MG63 (cell line): ENCODE results near the gene NCL. TPM values are rescaled to one million over a fixed set of nuclear protein-coding genes. Genes with fewer than 3 reads are reported as not detected.

Source experiments
- DNase-seq: peaks from one replicate; pipeline ENCODE4 v3.0.0-alpha.2; 2020
- H3K27me3 ChIP-seq: fragments of 250-450 bp; sonication (Bioruptor Pico); 2 replicates; pipeline ENCODE4 v1.5.1; 2020; ENCODE audit warnings: mild to moderate bottlenecking, moderate library complexity
- H3K36me3 ChIP-seq: fragments of 250-450 bp; sonication (Bioruptor Pico); 2 replicates; pipeline ENCODE4 v1.5.1; 2020; ENCODE audit warnings: mild to moderate bottlenecking, moderate library complexity
- H3K4me3 ChIP-seq: fragments of 250-450 bp; sonication (Bioruptor Pico); 2 replicates; pipeline ENCODE4 v1.5.1; 2020; ENCODE audit warnings: mild to moderate bottlenecking, moderate library complexity
- H3K9me3 ChIP-seq: fragments of 250-450 bp; sonication (Bioruptor Pico); 2 replicates; pipeline ENCODE4 v1.5.1; 2020; ENCODE audit warnings: mild to moderate bottlenecking, moderate library complexity
- total RNA-seq: library from RNA; depleted of rRNA; stranded (reverse); fragments of >200 nt; shearing (Covaris generic); gene quantifications from 2 replicates; pipeline ENCODE4 v1.2.3, GENCODE V29; 2014; ENCODE audit warnings: low replicate concordance; rRNA removed

The NCL gene, protein sequence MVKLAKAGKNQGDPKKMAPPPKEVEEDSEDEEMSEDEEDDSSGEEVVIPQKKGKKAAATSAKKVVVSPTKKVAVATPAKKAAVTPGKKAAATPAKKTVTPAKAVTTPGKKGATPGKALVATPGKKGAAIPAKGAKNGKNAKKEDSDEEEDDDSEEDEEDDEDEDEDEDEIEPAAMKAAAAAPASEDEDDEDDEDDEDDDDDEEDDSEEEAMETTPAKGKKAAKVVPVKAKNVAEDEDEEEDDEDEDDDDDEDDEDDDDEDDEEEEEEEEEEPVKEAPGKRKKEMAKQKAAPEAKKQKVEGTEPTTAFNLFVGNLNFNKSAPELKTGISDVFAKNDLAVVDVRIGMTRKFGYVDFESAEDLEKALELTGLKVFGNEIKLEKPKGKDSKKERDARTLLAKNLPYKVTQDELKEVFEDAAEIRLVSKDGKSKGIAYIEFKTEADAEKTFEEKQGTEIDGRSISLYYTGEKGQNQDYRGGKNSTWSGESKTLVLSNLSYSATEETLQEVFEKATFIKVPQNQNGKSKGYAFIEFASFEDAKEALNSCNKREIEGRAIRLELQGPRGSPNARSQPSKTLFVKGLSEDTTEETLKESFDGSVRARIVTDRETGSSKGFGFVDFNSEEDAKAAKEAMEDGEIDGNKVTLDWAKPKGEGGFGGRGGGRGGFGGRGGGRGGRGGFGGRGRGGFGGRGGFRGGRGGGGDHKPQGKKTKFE
- 176 and 228 TPM in 2 replicates for total RNA-seq

DNA sequence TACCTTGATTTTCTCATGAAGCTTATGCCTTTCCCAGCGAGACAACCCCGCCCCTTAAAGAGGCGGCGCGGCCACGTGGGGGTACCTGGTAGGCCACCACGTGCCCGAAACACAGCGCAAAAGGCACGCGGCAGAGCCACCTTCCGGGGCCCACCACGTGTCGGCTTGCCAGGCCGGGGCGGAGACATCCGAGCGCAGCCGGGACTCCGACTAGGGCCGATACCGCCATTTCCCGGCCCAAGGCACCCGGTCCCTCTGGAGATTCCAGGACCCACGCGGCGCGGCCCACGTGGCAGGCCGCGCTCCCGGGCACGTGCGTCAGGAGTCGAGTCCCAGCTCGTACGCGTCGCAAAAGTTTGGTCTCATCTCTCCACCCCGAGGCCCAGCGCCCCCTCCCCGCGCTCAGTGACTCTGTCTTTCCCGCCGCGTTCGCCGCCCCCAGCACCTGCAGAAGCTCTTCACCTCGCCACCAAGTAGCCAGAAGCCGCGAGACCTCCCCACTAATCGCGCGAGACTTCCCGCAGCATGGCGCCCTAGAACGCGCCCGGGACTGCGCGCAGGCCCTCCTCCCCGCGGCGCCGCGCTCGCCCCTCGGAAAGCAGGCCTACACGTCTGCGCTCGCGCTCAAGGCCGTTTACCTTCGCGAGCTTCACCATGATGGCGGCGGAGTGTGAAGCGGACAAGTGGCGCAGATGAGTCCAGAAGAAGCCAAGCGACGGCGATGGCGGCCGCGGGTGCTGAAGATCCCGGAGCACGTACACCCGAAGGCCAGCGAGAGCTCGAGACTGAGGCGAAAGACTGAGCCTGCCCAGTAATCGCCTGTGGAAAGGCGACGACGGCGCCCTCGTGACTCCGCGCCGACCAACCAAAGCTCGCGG lies at the start of gene NCL:
Gene NCL, minus strand, starts transcription at position 787 of the 878 bp plus-strand sequence. Its CDS starts 131 bp downstream, at position 656.
- DNase-seq, result peak; percentile 81
- Histone ChIP-seq H3K36me3 (peaks cover 53% of the 10 kb centered on the region), H3K9me3 (no peaks in the 10 kb centered on the region), H3K4me3 (peak within 1 kb of the TSS; percentile 99), H3K27me3 (no peaks in the 10 kb centered on the region)

DNA sequence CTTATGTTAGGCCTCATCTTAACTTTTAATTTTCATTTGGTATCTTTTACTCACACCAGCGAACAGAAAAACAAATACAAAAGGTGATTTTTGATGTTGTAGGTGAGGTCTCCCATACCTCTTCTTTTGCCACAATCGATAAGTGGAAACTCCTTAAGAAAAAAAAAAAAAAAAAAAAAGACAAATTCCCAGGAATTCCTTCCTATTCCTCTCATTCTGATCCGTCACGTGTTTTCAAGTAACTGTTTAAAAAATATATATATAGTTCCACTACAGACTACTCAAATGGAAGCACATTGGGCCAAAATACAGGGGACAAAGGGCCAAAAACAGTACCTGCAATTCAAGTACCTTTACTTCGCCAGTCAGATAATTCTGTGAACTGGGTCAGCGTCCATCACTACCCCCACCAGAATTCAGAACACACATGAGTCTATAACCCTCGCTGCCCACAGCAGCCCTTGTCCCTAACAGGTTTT lies 49.5 kb upstream of the NCL start:
- H3K4me3 ChIP-seq, result peak overlapping the region; percentile 88

DNA sequence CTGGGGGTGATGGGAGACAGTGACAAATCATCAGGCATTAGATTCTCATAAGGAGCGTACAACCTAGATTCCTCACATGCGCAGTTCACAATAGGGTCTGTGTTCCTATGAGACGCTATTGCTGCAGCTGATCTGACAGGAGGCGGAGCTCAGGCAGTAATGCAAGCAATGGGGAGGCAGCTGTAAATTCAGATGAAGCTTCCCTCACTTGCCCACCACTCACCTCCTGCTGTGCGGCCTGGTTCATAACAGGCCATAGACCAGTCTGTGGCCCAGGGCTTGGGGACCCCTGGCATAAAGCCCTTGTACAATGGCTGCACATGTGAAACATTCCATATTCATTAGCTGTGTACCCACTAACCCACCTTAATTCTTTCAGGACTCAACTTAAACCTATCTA lies 47.9 kb upstream of the NCL start:
- Histone ChIP-seq H3K27me3 (no peaks in the 10 kb centered on the region), H3K36me3 (no peaks in the 10 kb centered on the region), H3K9me3 (no peaks in the 10 kb centered on the region), H3K4me3 (no peak overlapping the region)
- no peak for DNase-seq

More for the DNA sequence above, 49.5 kb upstream of the NCL start:
- no peaks in the 10 kb centered on the region for H3K27me3 ChIP-seq
- H3K36me3 ChIP-seq, result no peaks in the 10 kb centered on the region
- DNase-seq, result no peak
- H3K9me3 ChIP-seq, result no peaks in the 10 kb centered on the region

DNA sequence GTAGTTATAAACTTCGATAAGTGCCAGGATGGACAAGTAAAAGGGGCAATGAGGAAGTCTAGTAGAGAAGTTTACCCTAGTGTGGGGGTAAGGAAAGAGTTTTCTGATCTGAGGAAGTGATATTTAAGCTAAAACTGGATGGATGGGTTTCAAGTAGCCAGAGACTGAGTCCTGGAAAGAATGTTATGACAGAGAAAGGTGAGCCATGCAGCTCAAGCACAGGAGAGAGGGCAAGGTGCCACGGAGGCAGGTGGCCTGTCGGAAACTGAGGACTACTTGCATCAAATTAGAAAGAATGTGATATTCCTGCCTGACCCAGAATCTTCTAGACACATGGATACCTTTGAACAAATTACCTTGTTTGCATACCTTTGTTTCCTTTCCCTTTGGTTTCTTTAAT lies 39.5 kb upstream of the NCL start:
- H3K9me3 ChIP-seq, result no peaks in the 10 kb centered on the region
- no peak for DNase-seq
- H3K4me3 ChIP-seq, result no peak overlapping the region
- H3K27me3 ChIP-seq, result no peaks in the 10 kb centered on the region
- peaks cover 8% of the 10 kb centered on the region for H3K36me3 ChIP-seq

DNA sequence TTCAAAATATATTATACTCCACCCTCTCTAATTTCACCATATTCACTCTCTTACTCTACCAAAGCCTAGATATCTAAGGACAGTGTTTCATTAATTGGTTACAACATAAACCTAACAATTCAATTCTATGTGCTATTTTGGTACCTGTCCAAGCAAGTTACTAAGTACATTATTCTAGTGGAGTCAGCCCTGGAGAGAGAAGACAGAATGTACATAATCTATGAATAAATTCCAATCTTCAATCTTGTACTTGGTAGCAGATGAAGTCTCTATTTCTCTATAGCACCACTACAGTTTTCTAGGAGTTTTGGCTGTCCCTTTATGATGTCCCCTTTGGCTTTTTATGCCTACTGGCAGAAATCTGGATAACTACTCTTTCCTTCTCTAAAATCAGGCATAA lies 38.3 kb upstream of the NCL start:
- no peaks in the 10 kb centered on the region for H3K9me3 ChIP-seq
- peaks cover 8% of the 10 kb centered on the region for H3K36me3 ChIP-seq

DNA sequence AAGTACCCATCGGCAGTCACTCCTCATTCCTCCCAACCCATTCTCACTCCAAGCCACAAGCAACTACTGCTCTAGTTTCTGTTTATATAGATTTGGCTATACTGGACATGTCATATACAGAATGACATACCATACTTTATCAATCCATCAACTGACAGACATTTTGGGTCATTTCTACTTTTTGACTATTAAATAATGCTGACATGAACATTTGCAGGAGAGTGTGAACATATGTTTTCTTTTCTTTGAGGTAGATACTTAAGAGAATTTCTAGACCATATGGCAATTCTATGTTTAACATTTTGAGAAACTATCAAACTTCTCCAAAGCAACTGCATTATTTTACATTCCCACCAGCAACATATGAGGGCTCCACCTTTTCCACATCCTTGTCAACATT lies 33.4 kb upstream of the NCL start:
- Histone ChIP-seq H3K36me3 (peaks cover 3% of the 10 kb centered on the region), H3K9me3 (no peaks in the 10 kb centered on the region), H3K27me3 (no peaks in the 10 kb centered on the region), H3K4me3 (no peak overlapping the region)
- no peak for DNase-seq

More for the DNA sequence above, 38.3 kb upstream of the NCL start:
- Histone ChIP-seq H3K27me3 (no peaks in the 10 kb centered on the region), H3K4me3 (no peak overlapping the region)
- no peak for DNase-seq

DNA sequence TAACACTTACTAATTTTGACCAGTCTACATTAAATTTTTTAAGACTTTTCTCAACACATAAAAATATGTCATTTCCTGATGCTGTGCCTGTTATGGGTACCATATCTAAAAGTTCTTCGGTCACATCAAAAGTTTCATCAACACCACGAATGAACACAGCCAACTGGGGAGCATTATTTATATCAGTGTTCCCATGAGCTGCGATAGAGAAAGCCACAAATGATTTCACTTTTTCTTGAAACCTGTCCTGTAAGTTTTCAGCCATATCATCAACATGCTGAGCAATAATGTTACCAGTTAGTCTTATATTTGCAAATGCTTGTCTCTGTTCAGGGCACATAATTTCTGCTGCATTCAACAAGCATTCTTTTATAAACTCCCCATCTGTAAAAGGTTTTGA lies 30.4 kb upstream of the NCL start:
- 0 out of 2 replicates have a peak, but pooled peaks cover 2% of the 10 kb centered on the region for H3K36me3 ChIP-seq
- no peak overlapping the region for H3K4me3 ChIP-seq
- H3K9me3 ChIP-seq, result no peaks in the 10 kb centered on the region
- H3K27me3 ChIP-seq, result no peaks in the 10 kb centered on the region
- DNase-seq, result no peak

DNA sequence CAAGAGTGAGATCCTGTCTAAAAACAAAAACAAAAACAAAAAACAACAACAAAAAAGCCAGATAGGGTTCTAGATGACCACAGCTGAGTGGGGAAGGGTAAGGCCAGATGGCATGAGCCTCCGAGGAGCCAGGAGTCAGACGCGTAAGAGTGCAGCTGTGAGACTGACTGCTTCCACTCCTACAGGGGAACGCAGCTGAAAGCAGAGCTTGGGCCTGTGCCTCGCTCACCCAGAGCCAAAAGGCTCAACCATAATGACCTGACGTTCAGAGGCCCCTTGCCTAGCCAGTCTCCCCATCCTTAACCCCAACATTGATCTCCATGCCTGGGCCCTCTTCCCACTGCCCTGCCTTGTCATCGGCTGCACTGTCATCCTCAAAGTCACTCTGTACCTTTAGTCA lies 26.5 kb upstream of the NCL start:
- Histone ChIP-seq H3K9me3 (no peaks in the 10 kb centered on the region), H3K36me3 (0 out of 2 replicates have a peak, but pooled peaks cover 2% of the 10 kb centered on the region), H3K4me3 (no peak overlapping the region), H3K27me3 (no peaks in the 10 kb centered on the region)
- no peak for DNase-seq

DNA sequence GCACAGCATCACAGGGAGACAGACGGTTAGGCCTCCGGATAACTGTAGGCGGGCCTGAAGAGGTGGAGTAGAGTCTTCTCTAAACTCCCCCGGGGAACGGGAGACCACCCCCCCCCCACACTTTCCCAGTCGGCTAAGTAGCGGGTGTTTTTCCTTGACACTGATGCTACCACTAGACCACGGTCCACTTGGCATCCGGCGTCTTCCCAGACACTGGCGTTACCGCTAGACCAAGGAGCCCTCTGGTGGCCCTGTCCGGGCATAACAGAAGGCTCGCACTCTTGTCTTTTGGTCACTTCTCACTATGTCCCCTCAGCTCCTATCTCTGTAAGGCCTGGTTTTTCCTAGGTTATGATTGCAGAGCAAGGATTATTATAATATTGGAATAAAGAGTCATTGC lies 25.7 kb upstream of the NCL start:
- H3K4me3 ChIP-seq, result no peak overlapping the region
- DNase-seq, result peak; percentile 28
- no peaks in the 10 kb centered on the region for H3K9me3 ChIP-seq
- H3K27me3 ChIP-seq, result no peaks in the 10 kb centered on the region
- H3K36me3 ChIP-seq, result 0 out of 2 replicates have a peak, but pooled peaks cover 2% of the 10 kb centered on the region

DNA sequence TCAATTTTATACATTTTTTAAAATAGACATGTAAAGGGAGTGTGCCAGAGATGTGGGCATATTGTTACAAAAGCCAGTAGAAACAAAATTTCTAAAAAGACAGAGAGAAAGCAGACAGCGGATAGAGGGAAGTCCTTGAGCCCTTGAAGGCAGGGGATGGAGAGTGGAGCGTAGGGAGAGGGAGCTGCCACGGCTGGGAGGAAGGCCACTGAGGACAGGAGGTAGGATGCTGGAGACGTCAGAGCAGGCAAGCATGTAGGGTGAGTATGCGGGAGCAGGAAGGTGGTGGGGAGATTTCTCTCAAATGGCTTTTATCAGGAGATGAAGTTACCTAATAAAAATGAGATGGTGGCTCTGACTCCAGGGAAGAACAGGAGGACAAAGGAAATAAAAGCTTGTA lies 24.0 kb upstream of the NCL start:
- DNase-seq, result no peak
- Histone ChIP-seq H3K36me3 (0 out of 2 replicates have a peak, but pooled peaks cover 2% of the 10 kb centered on the region), H3K9me3 (no peaks in the 10 kb centered on the region)

DNA sequence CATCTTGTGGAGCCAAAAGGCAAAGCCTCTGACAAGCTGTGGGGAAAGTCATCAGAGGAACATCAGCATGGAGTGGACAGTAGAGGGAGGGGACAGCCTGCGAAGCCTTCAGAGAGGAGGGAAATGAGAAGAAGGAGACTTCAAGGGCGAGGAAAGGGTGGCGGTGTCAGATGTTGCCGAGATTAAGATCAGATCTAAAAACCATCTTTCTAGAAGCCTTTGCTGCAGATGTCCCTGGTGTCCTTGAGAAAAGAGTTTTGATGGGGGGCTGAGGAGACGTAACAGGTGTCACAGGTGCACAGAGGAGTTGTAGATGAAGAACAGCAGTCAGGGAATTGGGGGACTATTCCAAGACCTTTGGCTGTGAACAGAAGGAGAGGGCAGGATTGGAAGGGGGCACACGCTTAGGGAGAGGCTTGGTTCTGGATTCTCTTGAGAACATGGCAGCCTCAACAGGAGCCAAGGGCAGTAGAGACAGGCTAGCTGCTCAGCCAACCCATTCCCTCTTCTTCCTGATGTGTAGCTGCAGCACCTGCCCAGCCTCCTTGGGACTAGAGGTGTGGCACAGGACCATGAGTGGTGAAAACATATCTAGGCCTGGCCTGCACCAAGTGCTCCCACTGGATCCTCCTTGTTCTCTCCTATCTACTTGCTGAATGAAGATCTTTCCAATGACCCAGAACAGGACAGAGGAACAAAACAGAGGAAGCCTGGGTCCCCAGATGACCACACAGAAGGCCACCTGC lies 22.7 kb upstream of the NCL start:
- no peak for DNase-seq
- Histone ChIP-seq H3K36me3 (0 out of 2 replicates have a peak, but pooled peaks cover 2% of the 10 kb centered on the region), H3K9me3 (no peaks in the 10 kb centered on the region), H3K4me3 (no peak overlapping the region), H3K27me3 (no peaks in the 10 kb centered on the region)

More for the DNA sequence above, 24.0 kb upstream of the NCL start:
- Histone ChIP-seq H3K27me3 (no peaks in the 10 kb centered on the region), H3K4me3 (no peak overlapping the region)

DNA sequence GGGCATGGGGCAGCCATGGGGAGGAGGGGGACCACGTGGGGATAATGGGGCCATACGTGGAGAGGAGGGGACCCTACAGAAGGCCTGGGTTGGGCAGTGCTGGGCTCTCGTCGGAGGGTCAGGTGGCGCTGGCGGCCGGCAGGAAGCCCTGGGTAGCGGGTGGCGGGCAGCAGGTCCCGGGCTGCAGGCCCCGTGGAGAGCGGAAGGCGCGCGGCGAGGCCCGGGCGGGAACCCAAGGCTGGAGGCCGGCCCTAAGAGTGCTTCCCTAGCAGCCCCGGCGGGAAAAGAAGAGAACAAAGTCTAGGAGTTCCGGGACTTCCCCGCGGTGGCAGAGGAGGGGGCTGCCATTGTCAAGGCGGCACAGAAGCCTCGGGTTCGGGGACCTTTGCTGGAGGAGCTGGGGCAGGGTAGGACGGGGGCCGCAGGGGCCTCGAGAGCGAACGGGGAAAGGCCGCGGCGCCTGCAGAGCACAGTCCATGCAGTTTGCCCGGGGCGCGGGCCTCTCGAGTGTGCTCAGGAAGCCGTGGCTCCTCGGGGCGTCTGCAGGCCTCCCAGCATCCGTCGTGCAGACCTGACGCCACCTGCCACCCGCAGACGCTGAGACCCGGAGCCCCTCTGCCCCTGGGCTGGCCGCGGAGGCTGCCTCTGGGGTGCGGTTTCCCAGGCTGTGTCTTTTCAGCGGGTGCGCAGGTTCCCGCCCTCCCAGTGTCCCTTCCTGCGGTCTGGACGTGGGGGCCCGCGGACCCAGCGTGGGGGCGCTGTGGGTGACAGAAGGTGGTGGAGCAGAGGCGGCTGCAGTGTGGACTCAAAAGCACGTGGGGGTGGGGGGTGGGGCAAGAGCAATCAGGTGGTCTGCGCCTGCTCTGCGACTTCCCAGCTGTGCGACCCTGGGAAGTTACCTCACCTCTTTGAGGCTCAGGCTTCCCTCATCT lies 19.4 kb upstream of the NCL start:
- Histone ChIP-seq H3K36me3 (no peaks in the 10 kb centered on the region), H3K27me3 (no peaks in the 10 kb centered on the region), H3K4me3 (no peak overlapping the region), H3K9me3 (no peaks in the 10 kb centered on the region)
- DNase-seq, result no peak

DNA sequence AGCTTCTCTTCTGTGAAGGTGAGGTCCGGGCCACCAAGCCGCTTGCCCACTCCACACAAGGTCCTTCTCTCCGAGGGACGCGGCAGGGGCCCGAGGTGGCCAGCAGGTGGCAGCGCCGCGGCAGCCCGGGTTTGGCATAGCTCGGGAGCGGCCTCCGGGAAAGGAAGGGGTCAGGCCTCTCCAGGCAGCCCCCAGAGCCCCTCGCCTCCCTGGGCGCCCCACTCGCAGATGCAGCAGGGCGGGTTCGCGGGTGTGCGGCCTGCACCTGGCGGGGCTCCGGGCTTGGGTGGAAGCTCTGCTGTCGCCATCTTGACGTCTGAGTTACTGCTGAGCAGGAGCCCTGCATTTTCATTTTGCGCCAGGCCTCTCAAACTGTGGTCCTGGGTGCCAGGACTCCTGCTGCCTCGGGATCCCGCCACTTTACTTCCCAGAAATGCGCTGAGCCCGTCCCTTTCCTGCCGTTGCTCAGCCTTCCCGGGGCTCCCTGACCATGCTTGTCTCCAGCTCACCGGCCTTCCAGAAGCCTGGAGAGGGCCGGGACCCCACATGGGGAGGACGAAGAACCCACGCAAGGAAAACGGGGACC lies 18.6 kb upstream of the NCL start:
- Histone ChIP-seq H3K27me3 (no peaks in the 10 kb centered on the region), H3K36me3 (no peaks in the 10 kb centered on the region), H3K4me3 (no peak overlapping the region), H3K9me3 (no peaks in the 10 kb centered on the region)
- peak; percentile 49 for DNase-seq

DNA sequence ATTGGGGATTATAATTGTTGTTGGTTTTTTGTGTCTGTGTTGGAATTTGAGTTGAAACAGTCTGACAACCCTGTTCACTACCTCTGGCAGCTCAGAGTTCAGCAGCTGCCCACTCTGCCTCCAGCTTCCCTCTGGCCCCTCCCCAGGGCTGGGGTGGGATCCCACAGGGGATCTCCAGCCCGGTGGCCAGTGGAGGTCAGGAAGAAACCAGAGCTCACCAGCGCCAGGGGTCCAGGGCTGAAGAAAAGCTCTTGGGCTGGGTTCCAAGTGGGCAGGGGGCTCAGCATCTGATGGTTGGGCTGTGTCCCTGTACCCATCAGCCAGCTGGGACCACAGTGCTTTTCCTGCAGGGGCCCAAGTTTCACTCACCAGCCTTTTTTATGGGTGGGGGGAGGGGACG lies 16.5 kb upstream of the NCL start:
- Histone ChIP-seq H3K27me3 (no peaks in the 10 kb centered on the region), H3K4me3 (no peak overlapping the region), H3K36me3 (no peaks in the 10 kb centered on the region), H3K9me3 (no peaks in the 10 kb centered on the region)
- no peak for DNase-seq

DNA sequence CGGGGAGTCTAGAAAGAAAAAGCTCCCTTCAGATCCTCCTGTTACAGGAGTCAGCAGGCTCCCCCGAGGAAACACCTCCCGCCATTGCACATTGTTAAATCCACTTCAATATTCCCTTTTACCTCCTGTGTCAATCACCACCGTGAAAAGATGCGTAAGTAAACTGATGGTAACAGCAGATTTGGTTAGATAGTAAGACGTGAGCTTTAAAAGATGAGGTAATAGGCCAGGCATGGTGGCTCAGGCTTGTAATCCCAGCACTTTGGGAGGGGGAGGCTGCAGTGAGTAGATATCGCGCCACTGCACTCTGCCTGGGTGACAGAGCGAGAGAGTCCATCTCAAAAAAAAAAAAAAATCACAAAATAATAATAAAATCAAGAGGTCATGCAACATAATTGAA lies 15.2 kb upstream of the NCL start:
- no peaks in the 10 kb centered on the region for H3K9me3 ChIP-seq
- H3K4me3 ChIP-seq, result no peak overlapping the region
- no peak for DNase-seq
- no peaks in the 10 kb centered on the region for H3K36me3 ChIP-seq
- H3K27me3 ChIP-seq, result no peaks in the 10 kb centered on the region
